COLO668 (cell line): ENCODE data around the gene CD207.
"Not testable (repeated sequence)": the region's sequence is repeated elsewhere in the genome, so short reads cannot be mapped to it uniquely, and the experiment has no call there.

ENCODE experiments used
- DNase-seq: peaks from one replicate; lab custom pipeline; 2025; ENCODE audit not compliant: unreplicated experiment; lab: John Stamatoyannopoulos, UW

The CD207 gene

GRCh38 chr2:70829916-70830315, 5.7 kb downstream of the CD207 start:
- DNase-seq = no peak

DNA sequence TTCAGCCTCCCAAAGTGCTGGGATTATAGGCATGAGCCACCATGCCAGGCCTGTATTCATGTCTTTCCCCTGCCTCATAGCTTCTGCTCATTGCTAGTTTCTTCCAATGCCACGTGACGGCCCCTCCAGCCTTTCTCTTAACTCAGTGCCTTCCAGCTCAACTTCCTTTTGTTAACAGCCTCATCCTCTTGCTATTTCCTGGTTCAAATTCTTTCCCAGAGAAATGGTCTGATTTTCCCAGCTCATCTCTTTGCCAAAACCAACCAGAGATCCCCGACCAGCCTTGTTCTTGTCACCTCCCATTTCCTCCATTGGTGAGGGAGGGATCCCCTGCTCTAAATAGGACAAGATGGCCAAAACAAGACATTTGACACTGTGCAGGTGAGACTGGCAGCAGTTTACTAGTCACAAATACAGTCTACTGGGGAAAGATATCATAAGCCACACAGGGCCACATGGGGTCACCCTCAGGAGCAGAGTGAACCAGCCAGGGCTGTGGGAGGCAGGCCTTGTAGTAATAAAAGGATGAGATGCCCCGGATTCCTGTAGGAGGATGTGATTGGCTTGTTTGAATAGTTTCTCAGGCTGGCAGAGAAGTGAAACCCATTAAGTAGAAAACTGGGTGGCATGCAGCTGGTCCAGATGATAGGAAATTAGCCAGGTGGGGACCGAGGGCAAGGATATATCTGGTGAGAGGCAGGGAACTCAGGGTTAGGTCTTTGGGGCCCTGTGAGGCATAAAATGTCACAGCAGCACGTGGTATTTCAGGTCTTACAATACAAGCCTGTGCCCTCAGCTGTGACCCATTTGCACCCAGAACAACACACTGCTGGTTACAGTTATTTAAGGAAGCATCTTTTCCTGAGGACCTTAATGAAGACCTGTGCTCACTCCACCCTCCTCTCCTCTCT, 6.4 kb downstream of the CD207 start:
- no peak for DNase-seq

GRCh38 chr2:70828115-70828514, 7.5 kb downstream of the CD207 start:
- DNase-seq = peak; percentile 17

- no peak for DNase-seq
These were observed 8.2 kb downstream of the CD207 start for GRCh38 chr2:70827388-70827787.

GRCh38 chr2:70826696-70827350, 8.8 kb downstream of the CD207 start:
- DNase-seq = no peak

- no peak for DNase-seq
These were observed 12.4 kb downstream of the CD207 start for GRCh38 chr2:70823249-70823648.

DNA sequence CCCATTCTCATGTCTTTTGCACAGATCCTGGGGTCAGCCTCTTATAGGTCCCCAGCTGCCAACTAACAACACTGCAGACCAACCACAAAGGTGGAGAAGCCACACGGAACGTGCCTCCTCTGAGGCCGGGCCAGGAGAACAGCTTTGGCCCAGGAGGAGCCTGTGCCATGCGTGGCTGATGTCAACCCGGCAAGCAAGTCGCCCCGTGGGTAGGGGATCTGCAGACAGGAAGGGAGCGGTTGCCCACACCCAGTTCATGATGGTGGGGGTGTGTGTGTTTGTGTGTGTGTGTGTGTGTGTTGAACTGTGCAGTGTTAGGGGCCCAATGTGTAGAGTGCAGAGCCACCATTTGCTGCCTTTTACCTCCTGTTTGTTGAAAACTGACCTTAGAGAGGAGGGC, 12.8 kb downstream of the CD207 start:
- no peak for DNase-seq

DNA sequence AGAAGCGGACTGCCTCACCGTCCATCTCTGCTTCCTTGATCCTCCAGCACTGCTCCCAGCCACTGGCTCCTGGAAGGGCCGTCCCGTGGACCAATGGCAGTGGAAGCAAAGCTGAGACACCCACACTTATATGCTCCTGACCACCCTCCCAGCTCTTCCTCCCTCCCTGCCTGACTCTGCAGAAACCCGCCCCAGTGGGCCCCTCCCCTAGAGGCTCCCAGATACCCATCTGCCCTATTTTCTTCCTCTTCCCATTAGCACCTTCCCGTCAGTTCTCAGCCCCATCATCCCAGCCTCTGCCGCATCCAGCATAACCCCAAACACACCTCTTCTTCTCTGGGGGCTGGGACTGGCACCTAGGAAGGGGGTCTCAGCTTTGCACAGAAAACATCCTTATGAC, 15.1 kb downstream of the CD207 start, which contains the start of gene CLEC4F:
Gene CLEC4F, minus strand, starts transcription at position 101 of the 400 bp plus-strand sequence. Its CDS starts 76 bp downstream, at position 25.
- no peak for DNase-seq

DNA sequence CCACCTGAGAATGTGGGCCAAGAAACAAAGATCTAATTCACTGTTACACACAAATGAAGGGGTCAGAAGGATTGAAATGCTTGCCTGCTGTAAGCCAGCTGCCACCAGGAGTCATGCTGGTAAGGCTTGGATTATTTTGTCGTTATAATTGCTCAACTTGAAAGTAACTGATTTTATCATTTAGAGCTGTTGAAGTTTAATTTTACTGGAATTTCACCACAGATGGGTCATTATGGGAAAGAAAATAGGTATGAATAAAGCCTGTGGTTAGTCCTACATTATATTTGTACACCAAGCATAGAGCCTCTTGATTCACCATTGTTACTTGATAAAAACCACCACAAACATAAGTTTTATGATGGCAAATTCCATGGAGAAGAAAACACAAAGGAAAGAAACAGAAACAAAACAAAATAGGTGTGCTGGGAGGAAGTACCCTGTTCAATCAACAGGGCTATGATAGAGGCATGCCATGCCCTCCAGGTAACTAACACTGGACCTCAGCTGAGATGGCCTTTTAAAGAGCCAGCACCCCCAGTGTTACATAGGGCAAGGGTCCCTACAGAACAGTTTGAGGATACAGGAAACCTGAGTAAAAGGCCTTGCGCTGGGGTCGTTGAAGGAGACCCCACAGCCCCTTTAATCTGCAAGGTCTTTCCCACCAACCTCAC, 18.2 kb downstream of the CD207 start:
- DNase-seq = no peak

DNA sequence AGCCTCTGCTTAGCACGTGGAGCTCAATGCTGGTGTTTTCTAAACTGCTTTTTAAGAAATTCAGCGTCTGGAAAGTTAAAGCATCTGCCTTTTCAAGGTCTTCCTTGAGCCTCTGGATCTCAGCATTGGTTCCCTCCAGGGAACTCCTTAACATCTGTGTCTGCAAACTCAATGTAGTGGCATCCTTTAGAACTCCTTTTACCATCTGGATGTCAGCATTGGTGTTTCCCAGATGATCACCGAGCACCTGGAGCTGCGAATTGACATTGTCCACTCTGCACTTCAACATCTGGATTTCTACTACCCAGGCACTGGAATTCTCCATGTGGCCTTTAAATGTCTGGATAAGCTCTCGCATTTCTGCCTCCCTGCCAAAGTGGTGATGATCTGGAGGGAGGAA, 18.9 kb downstream of the CD207 start:
- no peak for DNase-seq

DNA sequence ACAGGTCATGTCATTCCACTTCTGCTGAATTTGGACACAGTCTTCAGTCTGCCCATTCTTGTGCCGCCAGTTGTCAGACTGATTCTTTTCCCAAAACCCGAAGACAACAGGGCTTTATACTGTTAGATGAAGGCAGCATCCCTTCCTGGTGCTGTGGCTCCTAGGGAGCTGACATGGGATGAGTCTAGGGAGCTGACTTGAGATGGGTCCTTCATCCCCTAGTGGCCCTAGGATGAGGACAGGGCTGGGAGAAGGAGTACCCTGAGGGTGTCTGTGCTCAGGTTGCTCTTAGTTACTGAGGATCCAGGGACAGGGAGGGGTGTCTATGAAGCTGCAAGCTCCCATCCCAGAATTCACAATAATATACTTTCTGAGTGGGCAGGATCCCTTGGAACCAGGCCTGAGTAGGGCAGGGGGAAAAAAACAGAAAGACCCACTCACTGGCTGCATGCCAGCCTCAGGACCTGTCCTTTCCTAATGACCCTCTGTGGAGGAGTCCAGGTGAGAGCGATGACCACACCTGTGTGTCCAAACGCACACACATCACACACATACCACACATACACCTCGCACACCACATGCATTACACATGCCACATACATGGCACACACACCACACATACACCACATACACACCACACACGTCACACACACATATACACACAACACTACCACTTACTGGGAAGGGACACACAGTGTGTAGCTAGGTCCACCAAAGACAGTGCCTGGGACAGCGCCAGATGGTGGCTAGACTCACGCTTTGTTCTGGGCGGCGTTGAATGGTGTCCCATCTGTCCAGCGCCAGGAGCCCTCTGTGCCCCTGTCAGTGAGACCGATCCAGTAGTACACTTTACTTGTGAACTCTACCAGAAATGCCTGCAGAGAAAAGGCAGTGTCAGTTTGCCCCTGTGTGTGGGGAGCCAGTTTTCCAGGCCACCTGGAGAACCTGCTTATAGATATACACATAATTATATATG, 26.3 kb downstream of the CD207 start:
- DNase-seq = no peak

- no peak for DNase-seq
These were observed 27.8 kb downstream of the CD207 start for GRCh38 chr2:70807828-70808118.

GRCh38 chr2:70807102-70807827, 28.4 kb downstream of the CD207 start:
- no peak for DNase-seq

DNA sequence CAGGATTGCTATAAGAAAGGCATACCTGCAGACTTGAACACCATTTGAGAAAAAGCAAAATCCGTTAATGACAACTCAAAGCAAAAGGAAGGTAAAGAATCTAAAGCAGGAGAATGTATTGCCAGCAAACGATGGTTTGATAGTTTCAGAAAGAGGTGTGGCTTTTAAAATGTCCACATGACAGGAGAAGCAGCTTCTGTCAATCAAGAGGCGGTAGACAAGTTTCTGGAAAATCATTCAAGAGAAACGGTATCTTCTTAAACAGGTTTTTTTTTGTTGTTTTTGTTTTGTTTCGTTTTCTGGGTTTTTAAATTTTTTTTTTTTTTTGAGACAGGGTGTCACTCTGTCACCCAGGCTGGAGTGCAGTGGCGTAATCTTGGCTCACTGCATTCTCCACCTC, 29.0 kb downstream of the CD207 start:
- DNase-seq = no peak

DNA sequence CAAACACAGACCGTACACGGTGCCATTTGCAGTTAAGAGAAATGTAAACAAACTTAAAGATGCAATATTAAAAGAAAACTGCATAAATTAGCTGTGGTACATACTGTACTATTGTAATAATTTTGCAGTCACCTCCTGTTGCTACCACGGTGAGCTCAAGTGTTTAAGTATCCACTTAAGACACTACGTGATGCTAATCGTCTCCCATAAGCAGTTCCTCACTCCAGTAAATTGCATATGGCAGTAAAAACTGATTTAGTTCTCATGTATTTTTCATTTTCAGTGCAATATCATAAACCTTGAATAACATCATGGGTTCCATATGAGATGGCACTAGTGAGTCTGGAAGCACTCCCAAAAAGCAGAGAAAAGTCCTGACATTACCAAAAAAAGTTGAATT, 29.6 kb downstream of the CD207 start:
- no peak for DNase-seq

GRCh38 chr2:70801607-70802263, 33.9 kb downstream of the CD207 start:
- no peak for DNase-seq

DNA sequence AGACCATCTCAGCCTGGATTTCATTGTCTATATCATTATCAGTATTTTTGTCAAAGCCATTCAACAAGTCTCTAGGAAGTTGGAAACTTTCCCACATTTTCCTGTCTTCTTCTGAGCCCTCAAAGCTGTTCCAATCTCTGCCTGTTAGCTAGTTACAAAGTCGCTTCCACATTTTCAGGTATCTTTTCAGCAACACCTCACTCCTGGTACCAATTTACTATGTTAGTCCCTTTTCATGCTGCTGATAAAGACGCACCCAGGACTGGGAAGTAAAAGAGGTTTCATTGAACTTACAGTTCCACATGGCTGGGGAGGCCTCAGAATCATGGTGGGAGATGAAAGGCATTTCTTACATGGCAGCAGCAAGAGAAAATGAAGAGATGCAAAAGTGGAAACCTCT, 35.9 kb downstream of the CD207 start:
- no peak for DNase-seq

DNA sequence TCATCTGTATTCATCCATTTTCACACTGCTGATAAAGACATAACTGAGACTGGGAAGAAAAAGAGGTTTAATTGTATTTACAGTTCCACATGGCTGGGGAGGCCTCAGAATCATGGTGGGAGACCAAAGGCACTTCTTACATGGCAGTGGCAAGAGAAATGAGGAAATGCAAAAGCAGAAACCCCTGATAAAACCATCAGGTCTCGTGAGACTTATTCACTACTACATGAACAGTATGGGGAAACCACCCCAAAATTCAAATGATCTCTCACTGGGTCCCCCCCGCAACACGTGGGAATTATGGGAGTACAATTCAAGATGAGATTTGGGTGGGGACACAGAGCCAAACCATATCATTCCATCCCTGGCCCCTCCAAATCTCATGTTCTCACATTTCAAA, 37.6 kb downstream of the CD207 start:
- not testable (repeated sequence) for DNase-seq

- DNase-seq = no peak
These were observed 38.1 kb downstream of the CD207 start for GRCh38 chr2:70797506-70797905.

- DNase-seq = no peak
These were observed 39.4 kb downstream of the CD207 start for GRCh38 chr2:70796262-70796661.
